ENCODE results near the gene CFAP299.
A peak's percentile ranks its signal among the peaks of the same experiment; 100 is the strongest.
"Not testable (repeated sequence)": the region's sequence is repeated elsewhere in the genome, so short reads cannot be mapped to it uniquely, and the experiment has no call there.

Gene CFAP299

GRCh38 chr4:80749558-80749957 is 414.0 kb downstream of the CFAP299 start:
- not testable (repeated sequence) for DNase-seq

- no peak for DNase-seq
Measured at GRCh38 chr4:80751200-80751599, 415.7 kb downstream of the CFAP299 start.

GRCh38 chr4:80767944-80768343 is 432.4 kb downstream of the CFAP299 start:
- no peak for DNase-seq

- DNase-seq = no peak
Measured at GRCh38 chr4:80776168-80776567, 440.6 kb downstream of the CFAP299 start.

- no peak for DNase-seq
Measured at GRCh38 chr4:80781431-80781830, 445.9 kb downstream of the CFAP299 start.

- DNase-seq = no peak
Measured at GRCh38 chr4:80787306-80787705, 451.8 kb downstream of the CFAP299 start.

GRCh38 chr4:80788798-80789197 is 453.3 kb downstream of the CFAP299 start:
- peak; percentile 4 for DNase-seq

- DNase-seq = no peak
Measured at GRCh38 chr4:80790152-80790551, 454.6 kb downstream of the CFAP299 start.

GRCh38 chr4:80793660-80794059 is 458.1 kb downstream of the CFAP299 start:
- not testable (repeated sequence) for DNase-seq

GRCh38 chr4:80798082-80798481 is 462.6 kb downstream of the CFAP299 start:
- DNase-seq = no peak

- not testable (repeated sequence) for DNase-seq
Measured at GRCh38 chr4:80800719-80801118, 465.2 kb downstream of the CFAP299 start.

GRCh38 chr4:80803337-80803736 is 467.8 kb downstream of the CFAP299 start:
- DNase-seq = no peak

- peak; percentile 17 for DNase-seq
Measured at GRCh38 chr4:80806472-80806871, 470.9 kb downstream of the CFAP299 start.

GRCh38 chr4:80809039-80809729 is 473.7 kb downstream of the CFAP299 start:
- peak; percentile 43 for DNase-seq

- DNase-seq = no peak
Measured at GRCh38 chr4:80811406-80811805, 475.9 kb downstream of the CFAP299 start.

GRCh38 chr4:80812145-80812544 is 476.6 kb downstream of the CFAP299 start:
- peak; percentile 47 for DNase-seq

- DNase-seq = no peak
Measured at GRCh38 chr4:80814266-80814665, 478.7 kb downstream of the CFAP299 start.

GRCh38 chr4:80831383-80832361 is 496.1 kb downstream of the CFAP299 start:
- no peak for DNase-seq

- no peak for DNase-seq
Measured at GRCh38 chr4:80839281-80839680, 503.8 kb downstream of the CFAP299 start.

GRCh38 chr4:80839792-80840191 is 504.3 kb downstream of the CFAP299 start:
- DNase-seq = no peak

GRCh38 chr4:80840396-80840795 is 504.9 kb downstream of the CFAP299 start:
- DNase-seq = no peak

GRCh38 chr4:80841587-80842281 is 506.2 kb downstream of the CFAP299 start:
- no peak for DNase-seq

GRCh38 chr4:80846210-80846609 is 510.7 kb downstream of the CFAP299 start:
- DNase-seq = no peak

All from NCI-H1105 treated with DMSO at 0.1 percent for 48 hours (cell line).